HCT116 (cell line): Measurements from ENCODE around the gene GLIPR2.

Source experiments
- ATF3 ChIP-seq: IDR thresholded peaks from 2 replicates; pipeline ENCODE4 v1.6.1; 2012
- CTCF ChIP-seq, 3 experiments: fragments of 200-600 bp in 1 of 3; sonication (generic) in 1 of 3; IDR thresholded peaks in 2 of 3; conservative IDR thresholded peaks in 1 of 3; 2 replicates each; pipeline ENCODE4 v1.5.1; 2012 to 2017; ENCODE audit warnings: low read depth in 2 of 3, low read length in 2 of 3, antibody characterized with exemption in 1 of 3, borderline replicate concordance in 1 of 3, control low read depth in 1 of 3, mild to moderate bottlenecking in 1 of 3, mixed read lengths in 1 of 3, mixed run types in 1 of 3, moderate library complexity in 1 of 3; ENCODE audit not compliant: insufficient read depth in 1 of 3
- EGR1 ChIP-seq: IDR thresholded peaks from 2 replicates; pipeline ENCODE4 v1.6.1; 2012; ENCODE audit warnings: low read depth
- EZH2 ChIP-seq: fragments of 200-600 bp; sonication (generic); IDR thresholded peaks from 2 replicates; pipeline ENCODE4 v1.6.1; 2017; ENCODE audit warnings: antibody characterized with exemption, mixed run types
- JUND ChIP-seq: IDR thresholded peaks from 2 replicates; pipeline ENCODE4 v1.6.1; 2012
- MAX ChIP-seq: IDR thresholded peaks from 2 replicates; pipeline ENCODE4 v1.6.1; 2012
- POLR2A ChIP-seq: IDR thresholded peaks from 2 replicates; pipeline ENCODE4 v1.7.0; 2011; ENCODE audit warnings: borderline replicate concordance; ENCODE audit not compliant: insufficient read depth, insufficient read length; ENCODE audit errors: extremely low read depth
- POLR2AphosphoS5 ChIP-seq: IDR thresholded peaks from 2 replicates; pipeline ENCODE4 v1.6.1; 2011; ENCODE audit warnings: mild to moderate bottlenecking, low read depth, low read length, moderate library complexity
- RAD21 ChIP-seq: IDR thresholded peaks from 2 replicates; pipeline ENCODE4 v1.6.1; 2012; ENCODE audit warnings: low read depth, mild to moderate bottlenecking
- REST ChIP-seq: IDR thresholded peaks from 2 replicates; pipeline ENCODE4 v1.6.1; 2012; ENCODE audit warnings: low read depth
- TCF7L2 ChIP-seq: IDR thresholded peaks from 2 replicates; pipeline ENCODE4 v1.7.0; 2011; ENCODE audit warnings: borderline replicate concordance, inconsistent platforms; ENCODE audit not compliant: insufficient read depth, insufficient read length; ENCODE audit errors: extremely low read depth
- YY1 ChIP-seq: IDR thresholded peaks from 2 replicates; pipeline ENCODE4 v1.6.1; 2011; ENCODE audit warnings: low read length, low read depth, moderate library complexity, mild to moderate bottlenecking; ENCODE audit not compliant: insufficient replicate concordance; ENCODE audit errors: extremely low read depth
- ZBTB33 ChIP-seq: IDR thresholded peaks from 2 replicates; pipeline ENCODE4 v1.6.1; 2011; ENCODE audit warnings: mild to moderate bottlenecking, low read length, moderate library complexity; ENCODE audit not compliant: insufficient replicate concordance; ENCODE audit errors: extremely low read depth
- ZFX ChIP-seq: fragments of 450-650 bp; IDR thresholded peaks from 2 replicates; pipeline ENCODE4 v1.6.1; 2017

GRCh38 chr9:36204906-36205547 lies 68.5 kb downstream of the GLIPR2 start:
- TF ChIP-seq CTCF (IDR thresholded peaks at IDR 0.05 in 2 of 3, conservative IDR thresholded peaks at IDR 0.05 in 1 of 3; ENCODE audit: borderline replicate concordance in 1 of 3, insufficient read depth in 1 of 3, low read depth in 2 of 3, low read length in 2 of 3): peak in 2 of 3 experiments; percentile 26 to 39; a peak in 3 of 6 replicates
- no peak for TF ChIP-seq MAX
- TF ChIP-seq EGR1: no peak
- TF ChIP-seq ZFX: no peak
- TF ChIP-seq EZH2: no peak
- TF ChIP-seq ATF3: no peak
- no peak for TF ChIP-seq TCF7L2
- TF ChIP-seq REST: no peak
- no peak for TF ChIP-seq ZBTB33
- TF ChIP-seq POLR2AphosphoS5: no peak
- no peak for TF ChIP-seq YY1
- TF ChIP-seq JUND: no peak
- TF ChIP-seq POLR2A: no peak
- no peak for TF ChIP-seq RAD21
